RPMI7951 (cell line): ENCODE results near the gene CD109. TPM values are rescaled to one million over a fixed set of nuclear protein-coding genes. Genes with fewer than 3 reads are reported as not detected.
"Not testable (repeated sequence)": the region's sequence is repeated elsewhere in the genome, so short reads cannot be mapped to it uniquely, and the experiment has no call there.

Source experiments
- DNase-seq: peaks from one replicate; pipeline ENCODE4 v3.0.0-alpha.2; 2012; ENCODE audit warnings: low read depth
- total RNA-seq: library from RNA; depleted of rRNA; stranded (reverse); fragments of >200 nt; shearing (Covaris generic); gene quantifications from 2 replicates; pipeline ENCODE4 v1.2.3, GENCODE V29; 2014; rRNA removed

Gene CD109
- 67.4 and 75.9 TPM in 2 replicates for total RNA-seq

- peak; percentile 90 for DNase-seq
Measured at GRCh38 chr6:73695619-73696421, at the start of gene CD109. Gene CD109, plus strand, starts transcription at chr6:73696203. Its CDS starts 13 bp downstream, at chr6:73696216.

- no peak for DNase-seq
Measured at GRCh38 chr6:73648166-73648565, 47.8 kb upstream of the CD109 start.

- DNase-seq, result no peak
Measured at GRCh38 chr6:73649783-73650182, 46.2 kb upstream of the CD109 start.

DNA sequence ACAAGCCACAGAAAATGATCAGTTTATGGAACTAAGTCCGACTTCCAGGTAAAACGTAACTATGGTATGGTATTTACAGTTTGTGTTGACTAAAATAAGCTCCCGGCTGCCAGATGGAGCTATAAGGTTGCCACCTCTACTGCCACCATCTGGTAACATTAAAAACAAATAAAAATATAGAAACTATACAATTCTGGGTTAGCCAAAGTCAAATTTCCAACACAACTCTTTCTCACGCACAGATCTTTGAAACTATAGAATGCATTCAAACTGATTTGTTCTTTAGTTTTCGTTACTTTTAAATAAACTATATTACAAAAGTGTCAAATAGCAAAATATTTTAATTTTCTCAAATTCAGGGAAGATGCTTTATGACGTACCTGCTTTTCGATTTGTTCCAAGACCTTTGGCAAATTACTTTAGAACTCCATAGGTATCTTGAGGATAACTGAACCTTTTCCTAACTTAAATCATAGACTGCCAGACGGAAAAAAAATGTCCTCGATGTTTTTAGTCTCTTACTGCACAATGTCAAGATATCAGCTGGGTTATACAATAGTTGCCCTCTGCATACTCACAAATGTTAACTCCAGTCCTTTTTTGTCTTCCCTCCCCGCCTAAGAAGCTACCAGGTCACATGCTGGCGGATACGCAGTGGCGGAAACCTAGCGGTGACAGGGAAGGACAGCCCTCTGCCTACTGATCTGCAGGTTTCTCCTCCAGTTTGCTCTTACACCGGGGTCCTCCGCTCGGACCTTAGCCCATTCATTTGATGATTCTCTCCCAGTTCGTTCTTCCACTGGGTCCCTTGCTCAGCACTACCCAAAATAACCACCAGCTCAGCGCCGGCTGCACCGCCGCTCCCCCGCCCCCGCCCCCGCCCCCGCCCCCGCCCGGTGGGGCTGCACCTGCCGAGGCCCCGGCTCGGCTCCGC, 43.1 kb upstream of the CD109 start:
- DNase-seq, result peak; percentile 68

DNA sequence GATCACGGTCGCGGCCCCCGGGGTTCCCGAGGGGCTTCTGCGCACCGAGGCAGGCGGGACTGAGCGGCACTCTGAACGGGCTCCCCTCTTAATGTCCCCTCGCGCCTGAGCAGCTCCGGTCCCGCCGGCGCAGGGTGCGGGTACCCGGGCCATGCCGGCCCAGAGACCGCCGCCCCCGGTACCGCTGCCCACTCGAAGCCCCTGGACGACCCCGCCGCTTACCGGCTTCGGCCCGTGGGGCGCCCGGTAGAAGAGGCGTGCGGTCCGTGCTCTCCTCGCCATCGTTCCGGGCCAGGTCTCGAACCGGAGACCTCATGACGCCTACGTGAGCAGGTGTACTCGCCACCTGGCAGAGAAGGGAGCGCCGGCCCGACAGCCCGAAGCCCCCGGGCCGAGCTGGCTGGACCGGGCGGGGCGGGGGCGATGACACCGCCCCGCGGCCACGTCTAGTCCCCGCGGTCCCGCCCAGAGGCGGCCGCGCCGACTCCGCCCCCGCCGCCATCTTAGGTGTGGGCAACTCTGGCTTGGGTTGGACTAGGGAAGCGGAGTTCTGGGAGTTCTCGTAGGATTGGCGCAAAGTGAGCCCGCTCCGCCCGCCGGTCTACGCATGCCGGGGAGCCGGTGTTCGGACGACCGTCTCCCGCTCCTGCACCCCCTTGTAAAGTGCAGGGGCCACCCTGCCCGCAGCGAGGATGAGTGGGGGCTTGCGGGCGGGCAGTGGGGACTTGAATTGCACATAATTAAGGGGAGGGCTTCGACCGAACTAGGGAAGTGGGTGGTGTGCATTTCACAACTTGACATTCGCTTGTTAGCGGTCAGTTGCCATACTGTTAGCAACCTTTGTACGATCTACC, 42.2 kb upstream of the CD109 start, which contains the start of gene SLC17A5:
Gene SLC17A5 (minus strand): TSS at position 422 of the 854 bp plus-strand sequence. CDS start 106 bp downstream, at position 316.
- DNase-seq, result peak; percentile 91

GRCh38 chr6:73655341-73655917, 40.6 kb upstream of the CD109 start:
- no peak for DNase-seq

- no peak for DNase-seq
Measured at GRCh38 chr6:73656531-73657145, 39.4 kb upstream of the CD109 start.

DNA sequence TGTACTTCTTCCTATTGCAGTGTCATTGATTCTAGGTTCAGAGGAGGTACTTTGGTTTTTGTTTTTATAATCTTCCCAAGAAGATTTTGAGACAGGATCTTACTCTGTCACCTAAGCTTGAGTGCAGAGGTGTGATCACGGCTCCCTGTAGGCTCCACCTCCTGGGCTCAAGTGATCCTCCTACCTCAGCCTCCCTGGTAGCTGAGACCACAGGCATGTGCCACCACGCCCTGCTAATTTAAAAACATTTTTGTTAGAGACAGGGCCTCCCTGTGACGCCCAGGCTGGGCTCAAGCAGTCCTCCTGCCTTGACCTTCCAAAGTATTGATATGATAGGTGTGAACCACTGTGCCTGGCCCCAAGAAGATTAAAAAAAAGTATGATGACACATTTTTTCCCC, 38.8 kb upstream of the CD109 start:
- DNase-seq, result no peak

GRCh38 chr6:73664701-73665100, 31.3 kb upstream of the CD109 start:
- DNase-seq, result no peak

DNA sequence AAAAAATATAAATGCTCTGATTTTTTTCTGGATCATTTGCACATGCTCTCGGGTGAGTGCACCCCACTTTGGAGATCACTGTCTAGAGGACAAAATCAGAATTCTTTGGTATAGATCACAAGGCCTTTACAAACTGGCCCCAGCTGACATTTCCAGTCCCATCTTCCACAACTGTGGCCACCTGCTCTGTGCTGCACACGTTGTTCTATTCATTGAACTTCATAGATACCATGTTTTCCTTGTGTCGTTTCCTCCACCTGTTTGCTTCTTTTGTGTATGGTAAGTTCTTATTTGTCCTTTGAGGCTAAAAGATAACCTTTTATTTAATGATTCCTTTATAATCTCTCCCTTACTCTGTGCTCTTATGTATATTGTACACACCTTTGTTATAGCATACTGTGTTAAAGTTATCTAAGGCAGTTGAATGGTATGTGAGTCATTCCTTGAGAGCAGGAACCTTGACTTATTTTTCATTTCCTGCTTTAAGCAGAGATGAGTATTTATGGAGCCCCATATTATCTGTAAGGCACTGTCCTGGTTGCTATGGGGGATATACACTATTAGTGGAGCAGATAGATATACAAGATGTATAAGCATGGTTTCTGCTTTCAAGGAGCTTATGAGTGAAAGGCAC, 30.2 kb upstream of the CD109 start:
- no peak for DNase-seq

- no peak for DNase-seq
Measured at GRCh38 chr6:73666393-73666792, 29.6 kb upstream of the CD109 start.

GRCh38 chr6:73667798-73668197, 28.2 kb upstream of the CD109 start:
- no peak for DNase-seq

DNA sequence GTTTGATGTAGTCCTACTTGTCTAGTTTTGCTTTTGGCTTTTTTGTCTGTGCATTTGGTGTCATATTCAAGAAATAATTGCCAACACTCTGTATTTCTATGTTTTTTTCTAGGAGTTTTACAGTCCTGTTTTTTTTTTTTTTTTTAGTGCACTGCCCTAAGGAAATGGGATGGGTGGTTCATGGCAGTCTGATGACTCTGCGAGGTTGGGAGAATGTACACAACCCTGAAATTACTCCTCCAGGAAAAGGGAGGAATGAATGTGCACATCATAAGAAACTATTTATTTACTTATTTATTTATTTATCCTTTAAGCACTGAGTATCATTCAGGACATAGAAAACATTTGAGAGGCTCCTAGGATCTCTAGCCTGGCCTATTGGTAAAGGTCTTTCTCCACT, 27.0 kb upstream of the CD109 start:
- DNase-seq, result no peak

DNA sequence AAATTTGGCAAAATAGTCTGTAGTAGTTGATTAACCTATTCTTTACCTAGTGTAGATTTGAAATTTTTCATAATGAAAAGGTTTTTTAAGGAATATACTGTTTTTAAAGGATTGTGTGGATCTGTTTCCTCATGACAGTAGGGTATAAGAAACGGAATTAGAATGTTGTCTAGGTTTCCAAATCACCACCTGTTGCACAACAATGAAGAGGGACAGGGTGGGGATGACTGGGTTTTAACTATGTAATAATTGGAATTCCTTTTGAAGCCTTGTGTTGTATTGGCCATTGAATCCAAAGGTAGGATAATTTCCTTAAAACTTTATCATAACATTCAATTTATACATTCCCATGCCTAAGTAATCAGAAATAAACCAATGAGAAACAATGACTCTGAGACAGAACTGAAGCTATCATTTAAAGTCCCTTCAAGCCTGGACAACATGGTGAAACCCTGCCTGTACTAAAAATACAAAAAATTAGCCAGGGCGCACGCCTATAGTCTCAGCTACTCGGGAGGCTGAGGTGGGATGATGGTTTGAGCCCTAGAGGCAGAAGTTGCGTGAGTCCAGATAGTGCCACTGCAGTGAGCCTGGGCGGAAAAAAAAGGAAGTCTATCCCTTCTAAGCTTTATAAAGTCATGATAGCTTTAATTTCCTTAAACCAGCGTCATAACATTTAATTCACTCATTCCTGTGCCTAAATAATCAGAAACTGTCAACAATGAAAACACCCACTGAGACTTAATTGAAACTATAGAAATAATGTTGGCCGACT, 23.9 kb upstream of the CD109 start:
- DNase-seq, result no peak

GRCh38 chr6:73675466-73676098, 20.4 kb upstream of the CD109 start:
- DNase-seq, result peak; percentile 75

GRCh38 chr6:73679009-73679408, 17.0 kb upstream of the CD109 start:
- DNase-seq, result no peak

DNA sequence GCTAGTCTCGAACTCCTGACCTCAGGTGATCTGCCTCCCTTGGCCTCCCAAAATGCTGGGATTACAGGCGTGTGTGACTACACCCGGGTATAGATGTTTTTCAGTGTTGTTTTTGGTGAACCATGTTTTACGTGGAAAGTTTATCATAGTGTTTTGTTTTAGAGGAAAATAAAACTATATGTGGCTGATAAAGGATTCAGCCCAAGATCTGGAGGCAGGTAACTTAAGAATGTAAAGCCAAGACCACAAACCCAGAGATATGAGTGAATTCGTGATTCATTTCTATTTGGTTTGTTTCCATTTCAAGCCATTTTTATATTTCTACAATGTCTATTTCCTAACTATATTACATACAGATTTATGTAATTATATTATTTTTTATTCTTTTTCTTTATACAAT, 16.2 kb upstream of the CD109 start:
- not testable (repeated sequence) for DNase-seq

DNA sequence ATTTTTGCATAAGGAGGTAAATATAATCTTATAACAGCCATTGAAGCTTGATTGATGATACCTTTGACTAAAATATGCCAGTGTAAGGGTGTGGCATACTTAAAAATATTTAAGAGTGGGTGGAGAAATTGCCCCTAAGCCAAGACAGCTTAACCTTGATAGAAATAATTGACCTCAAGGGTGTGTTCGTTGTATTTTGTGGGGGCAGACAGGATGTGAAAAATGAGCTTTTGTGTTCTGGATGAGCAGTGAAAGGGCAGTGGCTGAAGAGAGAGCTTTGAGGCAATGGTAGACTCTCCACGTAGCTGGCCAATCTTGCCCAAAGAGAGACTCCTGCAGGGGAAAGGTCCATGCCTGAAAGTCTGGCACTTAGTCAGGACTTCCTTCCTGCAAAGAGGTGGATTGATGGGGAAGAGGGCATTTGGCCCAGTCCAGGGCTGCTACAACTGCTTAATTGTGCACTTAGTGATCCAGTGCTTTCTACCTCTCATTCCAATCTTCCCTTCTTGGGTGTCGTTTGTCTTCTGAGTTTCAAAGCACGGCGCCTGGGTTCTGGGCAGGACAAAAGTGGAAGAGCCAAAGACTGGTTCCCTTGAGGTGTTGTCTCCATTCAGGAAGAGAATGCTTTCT, 15.6 kb upstream of the CD109 start:
- no peak for DNase-seq
